Tibial nerve (tissue), 4 donors: ENCODE results near the gene EDA. TPM values are rescaled to one million over a fixed set of nuclear protein-coding genes. Genes with fewer than 3 reads are reported as not detected.

Experiments
- DNase-seq, 2 donors: peaks; one replicate each; pipeline ENCODE4 v3.0.0-alpha.2; 2019; ENCODE audit warnings: low spot score in 2 of 2
- H3K27ac ChIP-seq, 4 donors: fragments of 200-600 bp; sonication (generic) in 3 of 4; one replicate each; pipeline ENCODE4 v1.5.1; 2017 to 2019; ENCODE audit warnings: mild to moderate bottlenecking in 1 of 4
- H3K27me3 ChIP-seq, 2 donors: fragments of 200-600 bp; sonication (generic) in 1 of 2; one replicate each; pipeline versions ENCODE4 v1.5.1 to v1.6.0; 2017 to 2019
- H3K36me3 ChIP-seq, 3 donors: fragments of 200-600 bp; sonication (generic); one replicate each; pipeline ENCODE4 v1.5.1; 2018 to 2019
- H3K4me1 ChIP-seq, 4 donors: fragments of 200-600 bp; sonication (generic) in 3 of 4; one replicate each; pipeline ENCODE4 v1.5.1; 2017 to 2019
- H3K4me3 ChIP-seq, 4 donors: fragments of 200-600 bp; sonication (generic) in 3 of 4; one replicate each; pipeline ENCODE4 v1.5.1; 2017 to 2019; ENCODE audit warnings: mild to moderate bottlenecking in 1 of 4, moderate library complexity in 1 of 4
- H3K9me3 ChIP-seq, 4 donors: fragments of 200-600 bp; sonication (generic) in 3 of 4; one replicate each; pipeline ENCODE4 v1.5.1; 2017 to 2019
- CTCF ChIP-seq, 5 experiments: fragments of 200-600 bp in 3 of 5; fragments of 450-650 bp in 2 of 5; sonication (generic) in 3 of 5; IDR thresholded peaks; one replicate each; pipeline ENCODE4 v1.5.1; 2016 to 2019; ENCODE audit warnings: antibody characterized with exemption in 5 of 5, mild to moderate bottlenecking in 3 of 5, moderate library complexity in 2 of 5
- EP300 ChIP-seq, 2 donors: sonication (generic); formaldehyde crosslinking; IDR thresholded peaks; one replicate each; pipeline ENCODE4 v1.6.1; 2017; ENCODE audit warnings: antibody characterized with exemption in 2 of 2, mild to moderate bottlenecking in 1 of 2
- POLR2A ChIP-seq, 2 donors: fragments of 450-650 bp; IDR thresholded peaks; one replicate each; pipeline ENCODE4 v1.6.1; 2017; ENCODE audit warnings: antibody characterized with exemption in 2 of 2, mild to moderate bottlenecking in 2 of 2, moderate library complexity in 2 of 2
- WGBS, 2 donors: methylation state at CpG; one replicate each; pipeline ENCODE4 v1.1.5; 2018; 5-methylcytosine and 5-hydroxymethylcytosine counted together
- total RNA-seq, 4 donors: library from RNA; depleted of rRNA; stranded (reverse); fragments of >200 nt; gene quantifications; one replicate each; pipeline ENCODE4 v1.1.0, GENCODE V29; 2016

Gene EDA
- total RNA-seq, 4 donors from 2014 or later, result 9.2 to 13.8 (median 10.3) TPM

- peak overlapping the region in 2 of 4 donors; percentile 40 to 69 for H3K27ac ChIP-seq
These were observed 717 bp downstream of the EDA start for GRCh38 chrX:69616457-69617203.

GRCh38 chrX:69618803-69619202, 2.9 kb downstream of the EDA start:
- Histone ChIP-seq H3K36me3 (no peaks in the 10 kb centered on the region), H3K4me3 (no peak overlapping the region), H3K4me1 (peaks cover 0 to 19% (median 0%) of the 10 kb centered on the region in 4 donors), H3K27me3 (no peaks in the 10 kb centered on the region), H3K9me3 (no peaks in the 10 kb centered on the region), H3K27ac (peak overlapping the region in 1 of 4 donors; percentile 24)
- 0% methylated on average over 1 of the region's 1 CpG for WGBS, 2 donors
- peak; percentile 13 to 60 (median 50) for TF ChIP-seq CTCF (IDR thresholded peaks at IDR 0.05)
- no peak for TF ChIP-seq POLR2A (IDR thresholded peaks at IDR 0.05)
- TF ChIP-seq EP300 (IDR thresholded peaks at IDR 0.05), result no peak
- DNase-seq, result no peak

More at GRCh38 chrX:69616457-69617203, 717 bp downstream of the EDA start:
- peak in 1 of 2 donors; percentile 4 for DNase-seq
- H3K27me3 ChIP-seq, result peaks cover 0 to 4% of the 10 kb centered on the region in 2 donors
- H3K9me3 ChIP-seq, result no peaks in the 10 kb centered on the region
- peaks cover 0 to 19% (median 0%) of the 10 kb centered on the region in 4 donors for H3K4me1 ChIP-seq
- peak overlapping the region; percentile 43 to 75 (median 46) for H3K4me3 ChIP-seq
- no peaks in the 10 kb centered on the region for H3K36me3 ChIP-seq
- TF ChIP-seq POLR2A (IDR thresholded peaks at IDR 0.05) (no peak), EP300 (IDR thresholded peaks at IDR 0.05) (no peak)
- 0 to 43% methylated on average over 4 to 49 of the region's 53 CpGs for WGBS, 2 donors

- WGBS, 2 donors, result 33 to 58% methylated on average over 1 of the region's 1 CpG
- no peak for DNase-seq
These were observed 10.2 kb downstream of the EDA start for GRCh38 chrX:69626129-69626528.

GRCh38 chrX:69627744-69628143, 11.8 kb downstream of the EDA start:
- Histone ChIP-seq H3K9me3 (no peaks in the 10 kb centered on the region), H3K27me3 (no peaks in the 10 kb centered on the region), H3K4me3 (no peak overlapping the region), H3K36me3 (no peaks in the 10 kb centered on the region), H3K27ac (no peak overlapping the region), H3K4me1 (no peaks in the 10 kb centered on the region)
- TF ChIP-seq POLR2A (IDR thresholded peaks at IDR 0.05) (no peak), CTCF (IDR thresholded peaks at IDR 0.05) (no peak), EP300 (IDR thresholded peaks at IDR 0.05) (no peak)
- no peak for DNase-seq
- 81 to 93% methylated on average over 2 of the region's 2 CpGs for WGBS, 2 donors

More at GRCh38 chrX:69626129-69626528, 10.2 kb downstream of the EDA start:
- H3K27me3 ChIP-seq, result no peaks in the 10 kb centered on the region
- H3K9me3 ChIP-seq, result no peaks in the 10 kb centered on the region
- no peak overlapping the region for H3K4me3 ChIP-seq
- H3K4me1 ChIP-seq, result no peaks in the 10 kb centered on the region
- H3K36me3 ChIP-seq, result no peaks in the 10 kb centered on the region
- TF ChIP-seq POLR2A (IDR thresholded peaks at IDR 0.05) (no peak), EP300 (IDR thresholded peaks at IDR 0.05) (no peak), CTCF (IDR thresholded peaks at IDR 0.05) (no peak)
- no peak overlapping the region for H3K27ac ChIP-seq

- TF ChIP-seq POLR2A (IDR thresholded peaks at IDR 0.05) (no peak), EP300 (IDR thresholded peaks at IDR 0.05) (no peak), CTCF (IDR thresholded peaks at IDR 0.05) (no peak)
- DNase-seq, result no peak
- Histone ChIP-seq H3K36me3 (no peaks in the 10 kb centered on the region), H3K27me3 (no peaks in the 10 kb centered on the region), H3K4me1 (no peaks in the 10 kb centered on the region), H3K27ac (no peak overlapping the region), H3K4me3 (no peak overlapping the region), H3K9me3 (no peaks in the 10 kb centered on the region)
- WGBS, 2 donors, result 78 to 89% methylated on average over 2 of the region's 2 CpGs
These were observed 14.2 kb downstream of the EDA start for GRCh38 chrX:69630147-69630546.
